NCI-H2029 treated with DMSO at 0.1 percent for 48 hours (cell line): ENCODE data around the gene SRGN.

Source experiments
- DNase-seq: peaks from one replicate; lab custom pipeline; 2025; lab: John Stamatoyannopoulos, UW

SRGN gene

DNA sequence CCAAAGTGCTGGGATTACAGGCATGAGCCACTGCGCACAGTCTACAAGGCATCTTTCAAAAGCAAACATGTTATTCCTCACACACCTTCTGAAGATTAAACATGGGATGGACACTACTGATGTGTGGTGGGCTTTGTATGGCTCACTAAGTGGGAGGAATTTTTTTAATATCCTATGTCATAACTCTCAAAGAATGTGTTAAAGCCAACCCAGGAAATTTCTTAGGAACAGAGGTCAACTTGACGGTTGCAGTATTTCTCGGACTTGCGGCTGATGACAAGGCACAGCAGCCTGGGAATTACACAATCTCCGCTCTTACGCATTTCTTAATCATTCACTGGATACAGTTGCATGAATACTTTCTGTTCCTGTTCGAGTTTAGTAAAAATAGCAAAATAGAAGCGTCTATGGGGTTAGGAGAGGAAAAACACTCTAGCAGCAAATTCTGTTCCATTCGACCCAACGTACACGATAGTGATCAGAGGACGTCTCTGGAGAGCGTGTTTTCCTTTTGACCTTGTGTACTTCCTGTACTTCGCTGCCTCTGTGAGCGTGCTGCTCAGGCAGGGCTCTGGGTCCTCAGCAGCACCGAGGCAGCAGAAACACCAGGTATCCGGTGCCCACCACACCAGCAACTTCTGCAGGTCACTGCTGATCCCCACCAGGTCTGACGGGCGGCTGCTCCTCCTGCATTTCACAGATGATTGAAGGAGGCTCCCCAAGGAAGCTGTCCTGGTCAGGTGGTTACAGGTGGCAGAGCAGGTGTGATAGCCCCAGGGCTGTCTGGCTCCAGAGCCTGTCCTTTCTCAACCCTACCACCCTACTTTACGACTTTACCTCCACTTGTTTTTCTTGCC is 26.4 kb upstream of the SRGN start:
- no peak for DNase-seq

DNA sequence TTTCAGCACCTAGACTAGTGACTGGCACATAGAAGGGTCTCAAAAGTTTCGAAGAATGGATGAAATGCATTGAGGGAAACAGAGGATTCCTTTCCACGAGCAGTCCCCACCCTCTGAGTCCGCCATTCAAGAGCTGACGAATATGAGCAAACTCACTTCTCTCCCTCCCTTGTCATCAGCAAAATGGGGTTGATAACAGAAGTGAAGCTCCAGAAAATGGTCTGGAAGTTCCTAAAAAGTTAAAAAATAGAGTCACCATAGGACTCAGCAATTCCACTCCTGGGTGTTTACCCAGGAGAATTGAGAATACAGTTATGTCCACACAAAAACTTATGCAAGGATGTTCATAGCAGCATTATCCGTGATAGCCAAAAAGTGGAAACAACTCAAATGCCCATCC is 25.0 kb upstream of the SRGN start:
- no peak for DNase-seq

DNA sequence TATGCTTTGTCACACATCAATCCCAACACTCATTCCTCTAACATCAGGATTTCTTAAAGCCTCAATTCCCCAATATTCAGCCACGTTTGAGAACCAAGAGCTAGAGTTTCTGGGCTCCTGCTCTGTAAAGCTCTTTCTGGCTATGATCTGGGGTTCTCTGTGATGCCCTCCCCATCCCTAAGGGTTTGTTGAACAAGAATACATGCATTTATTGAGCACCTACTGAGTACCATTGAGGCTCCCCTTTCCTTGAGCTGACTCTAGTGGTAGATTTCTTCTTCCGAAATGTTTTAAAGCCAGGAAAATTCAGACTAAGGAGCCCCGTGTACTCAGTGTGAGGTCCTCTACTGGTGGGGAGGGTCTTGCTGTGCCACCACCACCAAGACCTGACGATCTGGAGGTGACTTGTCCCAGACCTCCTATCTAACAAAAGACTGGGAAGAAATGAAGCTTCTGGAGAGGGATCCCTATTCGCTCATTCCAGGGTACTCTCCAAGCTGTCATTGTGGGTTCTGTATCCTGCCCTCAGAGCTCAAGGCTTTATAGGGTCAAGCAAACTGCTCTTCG is 23.1 kb upstream of the SRGN start:
- no peak for DNase-seq

DNA sequence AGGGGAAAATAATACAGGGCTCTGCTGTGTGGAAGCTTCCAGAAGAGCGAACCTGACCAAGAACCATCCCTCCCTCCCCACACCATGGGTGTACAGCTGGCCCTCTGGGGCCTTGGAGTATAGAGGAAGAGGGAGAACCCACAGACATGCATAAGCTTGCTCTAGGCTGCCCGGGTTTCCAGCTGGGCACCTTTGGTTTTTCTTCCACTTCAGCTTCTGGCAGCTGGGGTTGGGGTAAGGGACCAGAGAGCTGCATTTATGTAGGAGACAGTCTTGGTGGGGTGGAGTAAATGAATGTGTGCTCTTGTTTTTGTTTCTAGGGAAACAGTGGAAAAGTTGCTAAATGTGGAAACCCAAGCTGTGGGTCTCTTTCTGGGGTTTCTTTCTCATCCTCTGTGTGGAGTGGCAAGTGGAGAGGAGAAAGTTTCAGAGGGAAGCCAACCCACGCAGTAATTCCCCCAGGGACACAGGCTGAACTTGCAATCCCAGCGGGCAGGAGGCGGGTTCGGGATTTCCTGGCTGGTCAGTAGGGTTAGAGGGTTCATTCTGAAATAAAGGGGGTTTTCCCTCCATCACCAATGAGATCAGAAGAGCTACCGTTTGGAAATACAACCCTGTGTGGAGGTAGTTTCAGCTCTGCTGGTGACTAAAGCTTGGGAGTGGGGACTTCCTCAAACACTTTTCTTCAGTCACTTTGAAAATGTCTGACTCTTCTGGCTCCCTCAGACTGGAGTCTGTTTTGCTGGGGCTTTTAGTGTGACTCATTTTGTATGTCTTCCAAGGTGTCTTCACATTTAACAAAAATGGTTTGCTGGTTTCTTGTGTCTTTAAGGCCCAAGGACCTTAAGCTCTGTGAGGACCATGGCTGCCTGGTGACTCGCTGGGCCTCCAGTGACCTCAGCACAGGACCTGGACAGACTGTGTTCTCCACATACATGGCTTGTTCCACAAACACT is 22.2 kb upstream of the SRGN start:
- DNase-seq = no peak

DNA sequence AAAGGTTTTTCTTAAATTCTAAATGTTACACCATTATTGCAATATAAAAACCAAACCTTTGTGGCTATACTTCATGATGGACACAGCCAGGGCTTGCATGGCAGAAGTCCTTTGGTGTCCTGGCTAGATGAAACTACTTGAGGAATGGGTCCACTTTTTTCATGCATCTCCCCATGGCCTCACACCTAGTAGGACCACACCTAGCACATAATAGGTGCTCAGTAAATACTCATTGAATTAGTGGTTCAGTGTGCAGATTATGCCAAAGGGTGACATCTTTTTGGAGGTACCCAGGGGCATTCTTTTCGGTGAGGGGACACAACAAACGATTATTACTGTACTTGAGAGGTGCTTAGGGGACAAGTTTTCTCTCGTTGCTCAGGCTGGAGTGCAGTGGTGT is 20.7 kb upstream of the SRGN start:
- DNase-seq = no peak

DNA sequence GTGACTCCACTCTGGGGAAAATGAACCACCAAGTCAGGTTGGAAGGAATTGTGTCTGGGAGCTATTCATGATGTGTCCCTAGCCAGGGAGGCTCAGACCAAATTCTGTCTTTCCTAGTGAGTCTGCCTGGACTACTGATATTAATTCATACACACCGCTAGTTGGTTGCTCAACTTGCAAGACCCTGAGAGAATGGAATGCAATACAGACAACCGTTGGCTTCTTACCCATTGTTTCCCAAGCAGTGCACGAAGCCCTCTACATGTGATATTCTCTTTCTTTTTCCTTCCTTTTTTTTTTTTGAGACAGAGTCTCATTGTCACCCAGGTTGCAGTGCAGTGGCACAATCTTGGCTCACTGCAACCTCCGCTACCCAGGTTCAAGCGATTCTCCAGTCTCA is 19.4 kb upstream of the SRGN start:
- DNase-seq = no peak

DNA sequence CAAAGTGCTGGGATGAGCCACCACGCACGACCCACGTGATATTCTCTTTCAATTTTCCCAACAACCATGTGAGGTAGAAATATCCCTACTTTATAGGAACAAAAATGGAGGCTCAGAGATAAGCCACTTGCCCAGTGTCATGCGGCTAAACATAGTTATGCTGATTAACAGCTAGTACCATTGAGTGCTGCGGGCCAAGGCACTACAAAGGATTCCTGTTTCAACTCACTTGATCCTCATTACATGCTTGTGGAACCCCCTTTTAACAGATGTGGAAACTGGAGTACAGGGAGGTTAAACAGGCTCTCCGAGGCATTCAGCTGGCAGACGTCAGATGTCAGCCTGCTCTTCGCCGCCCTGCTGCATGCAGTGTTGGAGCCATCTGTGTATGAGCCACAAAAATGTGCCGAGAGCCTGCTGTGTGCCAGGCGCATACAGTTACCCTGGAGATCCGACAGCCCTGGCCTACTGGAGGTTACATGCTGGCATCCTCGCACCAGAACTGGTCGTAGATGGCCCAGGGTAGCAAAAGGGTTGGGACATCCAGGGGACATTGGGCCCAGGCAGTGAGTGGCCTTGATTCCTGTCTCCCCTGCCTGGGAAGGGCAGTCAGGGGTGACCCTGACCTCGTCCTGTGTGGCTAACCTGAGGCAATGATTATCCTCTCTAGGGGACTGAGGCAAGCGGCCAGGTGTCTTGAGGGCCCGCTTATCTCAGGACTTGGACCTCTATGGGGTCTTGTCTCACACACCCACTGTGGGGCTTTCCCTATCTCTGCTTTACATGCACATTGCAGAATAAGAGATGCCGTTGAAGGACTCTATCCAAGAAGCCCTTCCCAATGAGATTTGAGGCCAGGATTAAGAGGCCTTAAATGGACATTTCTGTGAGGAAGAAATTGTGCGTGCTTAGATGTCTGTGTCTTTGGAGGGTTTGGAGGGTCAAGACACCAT is 18.5 kb upstream of the SRGN start:
- no peak for DNase-seq

DNA sequence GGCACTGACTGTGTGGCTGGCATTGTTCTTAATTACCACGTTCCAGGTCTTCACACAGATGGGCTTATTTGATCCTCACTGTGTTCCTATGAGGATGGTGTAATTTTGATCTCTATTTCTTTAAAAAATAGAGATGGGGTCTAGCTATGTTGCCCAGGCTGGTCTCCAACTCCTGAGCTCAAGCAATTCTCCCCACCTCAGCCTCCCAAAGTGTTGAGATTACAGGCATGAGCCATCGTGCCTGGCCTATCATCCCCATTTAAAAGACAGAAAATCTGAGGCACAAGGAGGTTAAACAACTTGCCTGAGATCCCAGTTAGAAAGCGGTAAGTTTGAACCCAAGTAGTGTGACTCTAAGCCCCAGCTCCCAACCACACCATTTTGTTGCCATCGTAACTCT is 17.0 kb upstream of the SRGN start:
- DNase-seq = no peak

DNA sequence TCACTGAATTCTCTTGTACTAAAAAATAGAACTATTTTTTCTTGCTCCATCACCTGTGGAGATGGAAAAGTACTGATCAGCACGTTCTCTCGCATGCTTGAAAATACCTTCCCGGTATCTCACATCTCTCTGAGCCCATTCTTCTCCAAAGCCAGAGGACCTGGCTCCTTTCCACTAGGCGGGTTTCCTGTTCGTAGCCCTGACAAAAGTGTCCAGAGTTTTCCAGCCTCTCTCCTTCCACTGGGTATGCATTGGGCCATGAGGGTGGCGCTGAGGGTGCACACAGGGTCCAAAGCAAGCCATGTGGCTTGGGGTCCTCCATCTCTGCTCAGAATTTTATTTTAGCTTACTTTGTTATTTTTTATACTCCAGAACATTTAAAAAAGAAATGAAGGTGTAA is 16.3 kb upstream of the SRGN start:
- DNase-seq = no peak

DNA sequence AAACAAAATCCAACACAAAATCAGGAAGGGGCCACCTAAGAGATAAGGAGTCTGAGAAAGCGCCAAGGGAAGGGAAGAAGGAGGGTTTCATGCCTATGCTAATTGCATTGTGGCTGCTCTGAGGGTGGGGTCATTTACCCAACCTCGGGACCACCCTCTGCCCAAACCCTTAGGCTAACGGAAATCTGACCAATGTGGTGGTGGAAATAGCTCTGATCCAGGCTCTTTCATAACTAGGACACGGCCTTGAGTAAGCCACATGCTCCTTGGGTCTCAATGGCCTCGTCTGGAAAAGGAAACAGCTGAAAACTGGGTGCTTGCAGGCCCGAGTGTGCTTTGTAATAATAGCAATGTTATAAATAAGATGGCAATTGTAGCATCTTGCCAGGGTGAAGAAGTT is 14.9 kb upstream of the SRGN start:
- DNase-seq = no peak

DNA sequence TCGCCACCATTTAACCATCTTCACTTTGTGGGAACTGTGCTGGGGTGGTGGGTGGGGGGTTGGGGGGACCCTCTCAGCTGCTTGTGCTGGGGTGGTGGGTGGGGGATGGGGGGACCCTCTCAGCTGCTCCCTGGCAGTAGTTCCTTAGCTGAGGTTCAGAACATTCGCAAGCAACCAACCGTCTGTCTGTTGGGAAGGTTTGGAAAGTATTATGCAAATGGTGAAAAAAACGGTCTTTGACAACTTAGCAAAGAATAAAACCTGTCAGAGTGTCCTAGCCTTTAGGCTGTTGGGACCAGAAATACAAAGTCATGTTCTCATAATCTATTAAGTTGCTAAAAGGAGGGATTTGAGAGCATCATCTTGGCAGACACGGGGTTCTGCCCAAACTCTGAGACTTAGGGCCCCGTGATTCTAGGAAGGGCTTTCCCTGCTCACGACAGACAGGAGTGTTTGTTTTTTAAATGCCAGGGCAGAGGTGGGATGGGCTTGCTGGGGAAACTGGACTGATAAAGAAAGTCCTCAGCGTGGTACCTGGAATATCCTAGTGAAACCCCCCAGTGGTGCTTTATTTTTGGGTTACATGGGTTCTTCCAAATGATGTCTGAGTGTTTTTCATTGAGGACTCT is 14.1 kb upstream of the SRGN start:
- DNase-seq = no peak

DNA sequence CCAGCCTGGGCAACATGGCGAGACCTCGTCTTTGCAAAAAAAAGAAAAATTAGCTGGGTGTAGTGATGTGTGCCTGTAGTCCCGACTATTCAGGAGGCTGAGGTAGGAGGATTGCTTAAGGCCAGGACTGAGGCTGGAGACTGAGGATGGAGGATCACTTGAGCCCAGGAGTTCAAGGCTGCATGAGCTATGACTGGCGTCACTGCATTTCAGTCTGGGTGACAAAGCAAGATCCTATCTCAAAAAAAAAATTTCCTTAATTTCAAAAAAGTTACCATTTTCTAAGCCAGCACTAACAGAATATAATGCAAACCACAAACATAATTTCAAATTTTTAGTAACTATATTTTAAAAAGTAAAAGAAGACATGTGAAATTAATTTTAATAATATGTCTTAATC is 13.4 kb upstream of the SRGN start:
- no peak for DNase-seq

DNA sequence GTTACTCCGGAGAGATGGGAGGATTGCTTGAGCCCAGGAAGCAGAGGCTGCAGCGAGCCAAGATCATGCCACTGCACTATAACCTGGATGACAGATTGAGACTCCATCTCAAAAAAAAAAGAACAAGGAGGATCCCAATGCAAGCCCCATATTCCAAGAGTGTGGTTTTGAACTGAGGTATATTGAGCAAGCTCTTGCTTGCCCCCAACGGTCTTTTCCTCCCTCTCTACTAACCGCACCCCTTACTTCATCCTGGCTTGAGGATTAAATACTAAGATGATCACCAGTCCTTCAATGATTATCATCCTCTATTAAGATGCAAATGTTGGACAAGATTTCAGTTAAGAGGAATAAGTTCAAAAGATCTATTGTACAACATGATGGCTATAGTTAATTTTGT is 12.5 kb upstream of the SRGN start:
- DNase-seq = no peak

DNA sequence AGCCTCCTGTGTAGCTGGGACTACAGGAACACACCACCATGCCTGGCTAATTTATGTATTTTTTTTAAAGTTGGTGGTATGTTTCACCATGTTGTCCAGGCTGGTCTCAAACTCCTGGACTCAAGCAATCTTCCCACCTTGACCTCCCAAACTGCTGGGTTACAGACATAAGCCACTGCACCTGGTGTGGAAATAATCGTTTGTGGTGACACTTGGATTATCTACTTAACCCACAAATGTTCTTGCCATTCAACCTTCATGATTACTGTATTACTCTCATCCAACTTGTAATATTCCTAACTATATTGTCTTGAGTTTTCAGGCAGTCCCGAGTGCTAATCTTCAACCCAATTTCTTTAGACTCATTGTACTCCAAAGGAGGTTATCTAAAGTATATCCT is 9.6 kb upstream of the SRGN start:
- no peak for DNase-seq

DNA sequence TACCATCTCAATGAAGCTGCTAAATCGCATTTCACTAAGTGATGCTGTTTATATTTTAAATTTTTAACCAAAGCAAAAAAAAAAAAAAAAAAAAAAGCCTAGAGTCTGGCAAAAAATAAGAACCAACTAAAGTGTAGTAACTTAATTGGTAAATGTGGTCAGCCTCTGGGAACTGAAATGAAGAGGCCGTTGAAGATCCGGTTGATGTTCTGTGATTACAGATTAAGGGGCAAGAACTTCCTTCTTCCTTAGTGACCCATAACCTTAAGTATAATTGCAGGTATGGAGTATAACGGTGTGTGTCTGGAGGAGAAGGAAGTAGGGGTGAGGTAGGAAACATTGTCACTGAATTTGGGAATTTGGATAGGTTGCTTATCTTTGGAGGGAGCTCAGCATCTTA is 7.7 kb upstream of the SRGN start:
- DNase-seq = no peak

DNA sequence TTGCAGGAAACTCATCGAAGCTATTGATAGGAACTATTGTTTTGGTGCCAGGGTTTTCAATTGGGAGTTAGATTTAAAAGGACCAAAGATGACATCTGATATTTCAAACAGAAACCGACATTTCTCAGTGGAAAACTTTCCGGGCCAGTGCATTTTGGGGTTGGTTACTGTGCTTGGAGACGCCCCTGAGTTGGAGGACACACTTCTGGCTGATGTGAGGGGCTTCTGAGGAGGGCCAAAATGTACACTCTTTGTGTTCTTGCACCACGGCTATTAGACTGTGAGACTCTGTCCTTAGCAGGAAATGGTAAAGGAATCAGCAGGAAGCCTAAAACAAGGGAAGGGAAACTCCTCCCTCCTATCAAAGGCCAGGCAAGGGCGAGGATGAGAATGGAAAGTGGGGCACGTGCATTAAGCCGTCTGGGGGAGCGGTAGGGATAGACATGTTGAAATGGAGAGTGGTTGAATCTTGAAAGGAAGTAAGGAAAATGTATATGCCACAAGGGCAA is 1.8 kb upstream of the SRGN start:
- no peak for DNase-seq

DNA sequence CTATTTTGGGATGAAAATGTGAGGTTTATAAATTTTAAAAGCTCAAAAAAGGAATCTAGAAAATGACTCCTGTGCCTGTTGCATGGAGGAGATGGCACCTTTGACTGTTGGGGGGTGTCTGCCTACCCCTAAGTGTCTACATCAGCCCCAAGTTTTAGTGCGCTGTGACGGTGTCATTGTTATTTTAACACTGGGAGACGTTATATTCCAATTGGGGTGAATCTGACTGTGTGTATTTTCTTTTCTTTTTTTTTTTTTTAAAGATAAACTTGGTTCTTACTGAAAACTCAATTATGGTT is 517 bp downstream of the SRGN start:
- DNase-seq = no peak

DNA sequence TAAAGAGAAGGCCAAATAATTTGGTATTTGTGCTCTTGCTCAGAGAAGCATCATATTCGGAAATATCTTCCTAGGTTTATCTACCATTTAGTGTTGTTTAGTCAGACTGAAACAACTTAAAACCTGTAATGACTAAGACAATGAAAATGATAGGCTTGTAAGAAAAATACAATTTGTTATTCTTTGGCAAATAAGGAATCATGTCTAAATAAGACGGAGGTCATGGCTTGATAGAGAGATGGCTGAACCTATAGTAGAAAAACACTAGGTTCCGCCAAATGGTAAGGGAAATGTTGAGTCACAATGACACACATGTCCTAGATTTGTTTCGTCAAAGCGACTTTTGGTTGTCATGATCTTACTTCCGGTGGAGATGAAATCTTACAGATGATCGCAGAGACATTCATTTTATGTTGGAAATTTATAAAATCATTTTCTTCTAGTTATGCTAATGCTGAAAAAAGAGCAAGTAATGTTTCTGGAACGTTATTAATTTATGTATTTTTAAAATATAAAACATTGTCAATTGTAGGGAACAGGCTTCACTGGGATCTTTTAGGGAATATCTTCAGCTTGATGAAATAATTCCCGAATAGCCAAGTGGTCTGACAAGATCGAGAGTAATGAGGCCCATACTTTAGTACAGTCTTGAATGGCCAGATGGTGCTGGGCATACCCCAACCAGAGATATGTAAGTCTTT is 1.0 kb downstream of the SRGN start:
- DNase-seq = no peak

DNA sequence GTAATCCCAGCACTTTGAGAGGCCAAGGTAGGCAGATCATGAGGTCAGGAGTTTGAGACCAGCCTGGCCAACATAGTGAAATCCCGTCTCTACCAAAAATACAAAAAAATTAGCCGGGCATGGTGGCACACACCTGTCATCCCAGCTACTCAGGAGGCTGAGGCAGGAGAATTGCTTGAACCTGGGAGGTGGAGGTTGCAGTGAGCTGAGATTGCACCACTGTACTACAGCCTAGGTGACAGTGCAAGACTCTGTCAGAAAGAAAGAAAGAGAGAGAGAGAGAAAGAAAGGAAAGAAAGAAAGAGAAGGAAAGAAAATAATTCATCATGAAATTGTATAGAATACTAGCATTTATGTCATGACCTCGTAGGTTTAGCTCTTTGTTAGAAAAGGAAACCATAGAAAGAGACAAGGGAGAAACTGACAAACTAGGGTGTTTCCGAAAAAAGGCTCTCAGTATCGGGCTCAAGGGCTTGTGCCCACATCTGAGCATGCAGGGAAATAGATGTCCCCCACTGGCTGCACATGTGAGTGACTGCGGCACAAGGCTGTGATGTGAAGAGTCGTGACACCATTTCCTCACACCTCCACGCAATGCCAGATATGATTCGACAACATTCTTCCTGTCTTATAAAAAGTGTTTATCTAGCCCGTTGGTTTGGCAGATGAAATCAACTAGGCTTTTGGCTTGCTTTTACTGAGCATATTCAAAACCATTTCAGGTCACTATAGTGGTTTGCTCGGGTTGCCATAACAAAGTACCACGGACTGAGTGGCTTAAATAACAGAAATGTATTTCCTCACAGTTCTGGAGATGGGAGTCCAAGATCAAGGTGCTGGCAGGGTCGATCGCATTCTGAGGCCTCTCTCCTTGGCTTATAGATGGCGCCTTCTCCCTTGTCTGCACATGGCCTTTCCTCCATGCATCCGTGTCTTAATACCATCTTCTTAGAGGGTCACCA is 2.0 kb downstream of the SRGN start:
- DNase-seq = no peak
